Activated gamma-delta T cell treated with anti-CD3 and anti-CD28 coated beads, Interleukin-2, amount 50 U/mL, for 16 hours (primary cell): Measurements from ENCODE around the gene COPS3.

Source experiments
- DNase-seq: peaks from one replicate; pipeline ENCODE4 v3.0.0-alpha.2; 2020; ENCODE audit warnings: low read depth

Gene COPS3

GRCh38 chr17:17216236-17216635, 64.8 kb downstream of the COPS3 start:
- DNase-seq, result no peak

DNA sequence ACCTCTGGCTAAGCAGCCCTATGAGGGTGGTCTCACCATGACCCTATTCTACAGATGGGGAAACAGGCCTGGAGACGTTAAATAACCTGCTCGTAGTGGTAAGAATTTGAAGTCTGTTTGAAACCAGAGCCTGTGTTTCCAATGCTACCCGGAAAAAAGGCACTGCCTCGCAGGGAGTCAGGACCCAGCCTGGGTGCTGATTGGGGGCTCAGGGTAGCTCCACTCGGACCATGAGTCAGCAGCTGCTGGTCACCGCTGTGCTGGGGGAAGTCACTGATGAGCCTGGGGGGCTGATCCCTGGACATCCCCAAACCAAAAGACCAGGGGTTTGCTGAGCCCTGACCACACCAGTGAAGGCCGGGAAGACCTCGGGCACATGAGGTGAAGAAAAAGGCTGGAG, 65.5 kb downstream of the COPS3 start:
- DNase-seq, result no peak

DNA sequence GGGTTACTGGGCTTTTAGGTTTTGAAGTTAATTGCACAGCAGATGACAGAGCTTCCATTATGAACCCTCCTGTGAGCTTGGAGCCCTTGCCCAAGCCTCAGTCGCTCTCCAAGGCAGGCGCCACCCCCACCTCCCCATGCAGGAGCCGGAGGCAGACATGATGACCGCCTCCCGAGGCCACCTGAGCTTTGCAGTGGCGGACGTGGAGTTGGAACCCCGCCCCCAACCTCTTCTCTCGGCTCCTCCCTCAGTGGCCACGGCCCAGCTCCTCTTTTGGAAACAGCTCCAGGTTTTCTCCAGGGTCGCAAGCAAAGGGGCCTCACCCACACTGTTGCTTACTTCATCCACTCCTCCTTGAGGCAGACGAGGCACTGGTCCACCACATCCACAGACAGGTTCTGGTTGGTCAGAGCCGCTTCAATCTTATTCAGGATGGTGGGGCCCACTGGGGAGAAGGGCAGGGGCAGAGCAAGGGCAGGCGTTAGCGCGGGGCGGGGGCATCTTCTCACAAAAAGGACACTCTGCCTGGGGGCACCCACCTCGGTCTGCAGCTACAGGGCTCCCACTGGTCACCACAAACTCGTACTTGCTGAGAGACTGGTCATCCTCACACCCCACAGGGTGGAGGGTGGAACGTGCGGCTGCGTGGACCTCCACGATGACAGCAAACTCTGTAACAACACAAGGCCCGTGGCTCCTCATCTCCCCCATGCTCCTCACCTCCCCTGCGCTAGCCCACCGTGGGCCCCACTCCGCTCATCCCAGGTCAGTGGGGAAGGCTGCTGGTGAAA, 66.2 kb downstream of the COPS3 start:
- no peak for DNase-seq

GRCh38 chr17:17213775-17214174, 67.3 kb downstream of the COPS3 start:
- DNase-seq, result no peak

GRCh38 chr17:17207998-17208397, 73.0 kb downstream of the COPS3 start:
- no peak for DNase-seq

- DNase-seq, result no peak
Observed at GRCh38 chr17:17206913-17207335, 74.1 kb downstream of the COPS3 start.

DNA sequence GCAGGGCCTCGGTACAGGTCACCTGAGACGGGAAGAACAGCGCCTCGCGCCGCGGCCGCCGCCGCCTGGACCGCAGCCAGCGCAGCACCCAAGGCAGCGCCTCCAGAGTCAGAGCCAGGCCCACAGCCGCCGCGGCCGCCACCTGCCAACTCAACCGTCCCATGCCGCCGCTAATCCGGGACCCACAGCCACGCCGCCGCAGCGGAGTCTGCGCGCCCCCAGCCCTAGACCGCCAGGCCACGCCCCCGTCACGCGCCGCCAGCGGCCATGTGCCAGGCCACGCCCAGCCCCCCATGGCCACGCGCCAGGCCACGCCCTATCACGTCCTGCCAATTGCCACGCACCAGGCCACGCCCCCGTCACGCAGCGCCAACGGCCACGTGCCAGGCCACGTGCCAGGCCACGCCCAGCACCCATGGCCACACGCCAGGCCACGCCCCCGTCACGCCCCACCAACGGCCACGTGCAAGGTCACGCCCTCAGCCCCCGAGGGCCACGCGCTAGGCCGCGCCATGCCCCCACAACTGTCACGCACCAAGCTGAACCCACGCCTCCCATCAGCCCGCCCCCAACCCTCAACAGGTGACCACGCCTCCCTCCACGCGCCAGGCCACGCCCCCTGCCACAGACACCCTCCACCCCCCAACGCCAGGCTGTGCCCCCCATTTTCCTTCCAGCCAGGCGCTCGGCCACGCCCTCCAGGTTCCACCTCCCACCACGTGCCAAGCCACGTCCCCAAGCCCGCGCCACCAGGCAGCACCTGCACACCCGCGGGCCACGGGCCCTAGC, 74.7 kb downstream of the COPS3 start, which contains the start of gene PLD6:
Gene PLD6, minus strand, starts transcription at position 210 of the 789 bp plus-strand sequence. Its CDS starts 47 bp downstream, at position 163.
- DNase-seq, result peak; percentile 91

DNA sequence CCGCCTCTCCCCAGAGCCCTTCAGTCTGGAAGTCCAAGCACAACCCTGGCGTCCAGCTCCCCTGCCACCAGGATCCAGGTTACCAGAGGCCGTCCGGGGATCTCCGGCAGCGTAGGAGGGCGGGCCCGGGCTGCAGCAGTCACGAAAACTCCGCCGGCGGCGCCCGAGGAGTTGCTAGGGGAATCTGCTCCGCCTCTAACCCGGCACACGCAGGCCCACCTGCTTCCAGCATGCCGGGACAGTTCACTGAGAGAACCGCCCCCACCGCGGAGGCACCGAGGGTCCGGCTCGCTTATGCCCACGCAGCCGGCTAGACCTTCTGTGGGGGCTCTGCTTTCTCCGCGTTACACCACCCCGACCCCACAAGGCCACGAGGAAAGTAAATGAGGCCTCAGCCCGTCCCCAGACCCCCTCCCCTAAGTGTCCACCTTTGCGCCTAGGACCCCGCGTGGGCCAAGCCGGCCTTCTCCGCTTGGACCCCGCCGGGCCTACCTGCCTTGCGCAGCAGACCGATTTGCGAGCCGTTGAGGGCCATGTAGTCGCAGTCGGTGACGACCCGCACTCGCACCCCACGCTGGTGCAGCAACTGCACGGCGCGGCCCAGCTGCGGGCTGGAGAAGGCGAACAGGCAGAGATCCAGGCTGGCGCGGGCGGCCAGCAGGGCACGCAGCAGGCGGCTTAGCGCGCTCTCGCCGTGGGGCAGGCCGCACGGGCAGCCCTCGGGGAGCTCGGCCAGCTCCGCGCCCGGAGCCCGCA, 75.5 kb downstream of the COPS3 start:
- DNase-seq, result peak; percentile 46

- no peak for DNase-seq
Observed at GRCh38 chr17:17204635-17205231, 76.3 kb downstream of the COPS3 start.

- no peak for DNase-seq
Observed at GRCh38 chr17:17204041-17204591, 76.9 kb downstream of the COPS3 start.

DNA sequence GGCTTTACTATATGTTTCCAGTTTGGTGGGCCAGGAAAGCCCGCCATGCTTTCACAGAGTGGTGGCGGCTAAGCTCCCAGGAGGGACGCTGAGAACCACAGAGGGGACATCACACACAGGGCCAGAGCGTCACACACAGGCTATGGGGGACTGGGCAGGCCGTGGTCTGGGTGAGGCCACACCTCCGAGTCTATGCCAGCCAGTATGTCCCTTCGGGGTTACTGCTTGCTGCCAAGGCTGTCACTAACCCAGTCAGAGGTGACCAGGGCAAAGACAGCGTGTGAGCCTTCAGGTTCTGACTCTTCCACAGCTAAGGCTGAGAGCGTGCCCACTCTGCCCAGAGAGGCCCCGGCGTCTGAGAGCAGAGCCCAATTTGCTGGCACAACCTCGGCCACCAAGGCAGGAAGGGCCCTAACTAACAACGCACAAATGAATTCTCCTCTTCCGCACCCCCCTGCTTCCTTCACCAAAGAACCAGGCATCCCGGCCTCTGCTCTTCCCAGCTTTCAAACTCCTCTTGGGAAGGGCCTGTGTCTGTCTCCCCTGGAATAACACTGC, 77.8 kb downstream of the COPS3 start:
- no peak for DNase-seq

DNA sequence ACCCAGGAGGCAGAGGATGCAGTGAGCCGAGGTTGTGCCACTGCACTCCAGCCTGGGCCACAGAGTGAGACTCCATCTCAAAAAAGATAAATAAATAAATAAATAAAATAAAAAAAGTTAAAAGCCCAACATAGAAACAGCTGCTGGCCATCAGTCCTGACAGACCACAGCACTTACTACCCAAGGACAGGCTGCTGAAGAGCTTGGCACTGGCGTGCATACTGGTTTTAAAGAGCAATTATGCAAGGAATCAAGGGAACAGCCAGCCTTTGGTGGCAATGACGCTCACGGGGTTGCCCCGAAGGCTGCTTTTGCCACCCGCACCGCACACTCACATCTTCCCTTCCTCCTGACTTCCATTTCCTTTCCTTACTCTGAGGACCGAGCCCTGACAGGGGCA, 79.1 kb downstream of the COPS3 start:
- no peak for DNase-seq

GRCh38 chr17:17201271-17201670, 79.8 kb downstream of the COPS3 start:
- DNase-seq, result no peak

DNA sequence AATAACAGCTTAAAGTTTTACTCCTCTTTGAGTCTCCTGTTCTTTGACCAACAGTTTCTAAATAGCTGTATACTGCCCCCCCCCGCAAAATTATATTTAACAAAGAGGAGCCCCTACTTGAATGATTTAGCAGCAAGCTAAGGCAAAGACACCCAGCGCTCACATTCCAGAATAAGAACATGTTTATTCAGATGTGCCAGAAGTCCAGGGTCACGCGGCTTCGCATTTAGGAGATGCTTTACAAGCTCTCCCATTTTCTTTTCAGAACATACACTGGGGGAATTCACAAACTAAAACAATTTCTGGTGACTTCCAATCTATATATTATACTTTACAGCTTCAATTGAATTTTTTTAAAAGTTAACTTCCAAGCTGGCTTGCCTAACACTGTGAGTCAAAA, 80.2 kb downstream of the COPS3 start:
- DNase-seq, result no peak

DNA sequence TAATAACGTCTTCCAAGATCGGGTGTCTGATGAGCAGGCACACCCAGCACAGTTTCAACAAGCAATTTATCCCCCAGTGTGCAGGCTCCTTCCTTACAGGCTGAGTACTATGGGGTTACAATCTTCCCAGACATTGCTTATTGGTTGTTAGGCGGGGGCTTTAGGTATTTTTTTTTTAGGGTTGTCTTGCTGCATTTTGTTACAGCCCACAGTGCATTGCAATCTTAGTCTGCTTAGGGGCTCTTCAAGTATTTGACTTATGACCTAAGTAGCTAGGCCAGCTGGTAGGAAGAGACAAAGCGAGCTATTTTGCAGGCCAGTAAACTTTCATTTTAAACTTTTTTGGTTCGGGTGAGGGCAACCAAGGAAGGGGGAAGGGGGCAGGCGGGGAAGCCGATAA, 80.7 kb downstream of the COPS3 start:
- DNase-seq, result no peak

GRCh38 chr17:17198281-17198680, 82.8 kb downstream of the COPS3 start:
- DNase-seq, result no peak

GRCh38 chr17:17196776-17197175, 84.3 kb downstream of the COPS3 start:
- no peak for DNase-seq
